CD14-positive monocyte (primary cell): ENCODE measurements around the gene ARVCF. TPM values are rescaled to one million over a fixed set of nuclear protein-coding genes. Genes with fewer than 3 reads are reported as not detected.
A peak's percentile ranks its signal among the peaks of the same experiment; 100 is the strongest.

Source experiments
- DNase-seq, 3 donors: peaks; one replicate each; pipeline ENCODE4 v3.0.0-alpha.2; 2011 to 2022
- H2AFZ ChIP-seq: 2 replicates; pipeline ENCODE4 v1.6.0; 2012; ENCODE audit warnings: mild to moderate bottlenecking, low read depth, low read length, inconsistent platforms; ENCODE audit not compliant: insufficient read depth, poor library complexity, severe bottlenecking
- H3K27ac ChIP-seq, 2 donors: 1 replicate in 1 of 2; 2 replicates in 1 of 2; pipeline ENCODE4 v1.5.1; 2012 to 2013; ENCODE audit warnings: low read length in 2 of 2, control low read depth in 1 of 2, inconsistent platforms in 1 of 2, low read depth in 1 of 2, mild to moderate bottlenecking in 1 of 2
- H3K27me3 ChIP-seq, 2 donors: one replicate each; pipeline versions ENCODE4 v1.6.0 to v1.6.1; 2011 to 2013; ENCODE audit warnings: low read length in 2 of 2; ENCODE audit not compliant: control insufficient read depth in 2 of 2, insufficient read depth in 2 of 2
- H3K36me3 ChIP-seq, 2 donors: replicated peaks in 1 of 2; 1 replicate in 1 of 2; 2 replicates in 1 of 2; pipeline versions ENCODE4 v1.5.1 to v1.6.1; 2012 to 2013; ENCODE audit warnings: low read length in 2 of 2, control low read depth in 1 of 2, inconsistent platforms in 1 of 2, mild to moderate bottlenecking in 1 of 2; ENCODE audit not compliant: insufficient read depth in 2 of 2, control insufficient read depth in 1 of 2
- H3K4me1 ChIP-seq, 2 donors: 1 replicate in 1 of 2; 2 replicates in 1 of 2; pipeline versions ENCODE4 v1.5.1 to v1.6.1; 2012 to 2013; ENCODE audit warnings: low read length in 2 of 2, control low read depth in 1 of 2, inconsistent platforms in 1 of 2, mild to moderate bottlenecking in 1 of 2, moderate library complexity in 1 of 2; ENCODE audit not compliant: insufficient read depth in 2 of 2, control insufficient read depth in 1 of 2
- H3K4me2 ChIP-seq: replicated peaks from 2 replicates; pipeline ENCODE3; 2012; ENCODE audit warnings: low read length, moderate library complexity, mild to moderate bottlenecking; ENCODE audit not compliant: poor library complexity, severe bottlenecking; ENCODE audit errors: extremely low read depth
- H3K4me3 ChIP-seq, 3 experiments: fragments of 200-600 bp in 1 of 3; sonication (generic) in 1 of 3; replicated peaks in 1 of 3; 1 replicate in 2 of 3; 2 replicates in 1 of 3; pipeline ENCODE4 v1.5.1; 2011 to 2013; ENCODE audit warnings: low read length in 3 of 3, mild to moderate bottlenecking in 3 of 3, control low read depth in 2 of 3, low read depth in 2 of 3, inconsistent platforms in 1 of 3, moderate library complexity in 1 of 3
- H3K79me2 ChIP-seq: 2 replicates; pipeline ENCODE4 v1.6.0; 2012; ENCODE audit warnings: mild to moderate bottlenecking, control low read depth, inconsistent platforms, low read length, moderate library complexity; ENCODE audit not compliant: insufficient read depth
- H3K9ac ChIP-seq: 2 replicates; pipeline ENCODE4 v1.6.0; 2017; ENCODE audit warnings: low read length, mild to moderate bottlenecking; ENCODE audit not compliant: insufficient read depth, poor library complexity, severe bottlenecking
- H3K9me3 ChIP-seq, 2 donors: replicated peaks in 1 of 2; 1 replicate in 1 of 2; 2 replicates in 1 of 2; pipeline versions ENCODE4 v1.5.1 to v1.6.1; 2012 to 2013; ENCODE audit warnings: low read length in 2 of 2, control low read depth in 1 of 2; ENCODE audit not compliant: control insufficient read depth in 1 of 2, insufficient read depth in 1 of 2
- H4K20me1 ChIP-seq: 2 replicates; pipeline ENCODE4 v1.6.0; 2012; ENCODE audit warnings: mild to moderate bottlenecking, low read length, control low read depth, moderate library complexity; ENCODE audit not compliant: insufficient read depth
- H3K27ac Mint-ChIP-seq, 7 donors: one replicate each; pipeline ENCODE4 v1.8.0; 2020; ENCODE audit warnings: mild to moderate bottlenecking in 7 of 7, mixed read lengths in 7 of 7, moderate library complexity in 6 of 7, inconsistent platforms in 2 of 7
- H3K27me3 Mint-ChIP-seq, 3 donors: one replicate each; pipeline ENCODE4 v1.8.0; 2021 to 2022; ENCODE audit warnings: low read depth in 3 of 3, mild to moderate bottlenecking in 3 of 3, mixed read lengths in 3 of 3, moderate library complexity in 3 of 3, inconsistent platforms in 1 of 3
- H3K36me3 Mint-ChIP-seq, 2 donors: one replicate each; pipeline ENCODE4 v1.8.0; 2020; ENCODE audit warnings: mixed read lengths in 2 of 2, inconsistent platforms in 1 of 2, mild to moderate bottlenecking in 1 of 2
- H3K4me1 Mint-ChIP-seq: one replicate; pipeline ENCODE4 v1.8.0; 2020; ENCODE audit warnings: mild to moderate bottlenecking, mixed read lengths
- H3K4me3 Mint-ChIP-seq, 2 donors: one replicate each; pipeline ENCODE4 v1.8.0; 2020; ENCODE audit warnings: mild to moderate bottlenecking in 2 of 2, mixed read lengths in 2 of 2, moderate library complexity in 1 of 2
- H3K9me3 Mint-ChIP-seq, 7 donors: one replicate each; pipeline ENCODE4 v1.8.0; 2020 to 2022; ENCODE audit warnings: mixed read lengths in 7 of 7, mild to moderate bottlenecking in 6 of 7, moderate library complexity in 6 of 7, inconsistent platforms in 2 of 7
- CTCF ChIP-seq: fragments of 200-600 bp; IDR thresholded peaks from one replicate; pipeline ENCODE4 v1.8.0; 2022; ENCODE audit warnings: antibody characterized with exemption, mild to moderate bottlenecking
- WGBS: methylation state at CpG from one replicate; pipeline ENCODE4 v1.1.5; 2013; ENCODE audit warnings: missing lambda C conversion rate; ENCODE audit not compliant: insufficient coverage; 5-methylcytosine and 5-hydroxymethylcytosine counted together
- intact Hi-C, 2 donors: fragments of 100-400 bp; cut with micrococcal nuclease; formaldehyde crosslinking; loops; one replicate each; pipeline versions ENCODE4 v1.15.0 to v1.15.1; 2023
- polyA plus RNA-seq, 3 donors: library from polyadenylated mRNA; depleted of rRNA in 1 of 3; unstranded in 2 of 3; stranded (reverse) in 1 of 3; fragments of 300-500 nt in 2 of 3; fragments of >200 nt in 1 of 3; fragmentation: Illumina TruSeq in 2 of 3; gene quantifications; 1 replicate in 2 of 3; 2 replicates in 1 of 3; pipeline ENCODE4 v1.2.3, GENCODE V29; 2012 to 2021

ARVCF gene
- polyA plus RNA-seq, 3 donors = 0.31 to 2.6 (median 0.44) TPM

GRCh38 chr22:19941365-19942082 is 75.1 kb downstream of the ARVCF start, which contains the start of the genes COMT and TXNRD2:
COMT (plus strand) TSS chr22:19941772; CDS start chr22:19962527, 20,755 bp downstream.
TXNRD2 (minus strand) TSS chr22:19941818; CDS start chr22:19941803, 15 bp downstream.
- peak within 1 kb of the TSS; percentile 78 to 94 for H3K27ac ChIP-seq
- Mint-ChIP-seq H3K9me3 (peaks cover 0 to 1% (median 0%) of the 10 kb centered on the region in 7 donors), H3K4me1 (peaks cover 75% of the 10 kb centered on the region), H3K27ac (peak within 1 kb of the TSS; percentile 90 to 96 (median 93)), H3K27me3 (peaks cover 0 to 2% (median under 1%) of the 10 kb centered on the region in 3 donors), H3K36me3 (peaks cover 8 to 11% of the 10 kb centered on the region in 2 donors), H3K4me3 (peak within 1 kb of the TSS; percentile 94 to 96)
- under 1% methylated on average over 62 of the region's 63 CpGs for WGBS
- no peaks in the 10 kb centered on the region for H3K27me3 ChIP-seq
- H2AFZ ChIP-seq = peak within 1 kb of the TSS; percentile 96
- H3K4me2 ChIP-seq = peak within 1 kb of the TSS; percentile 98
- no peaks in the 10 kb centered on the region for H3K36me3 ChIP-seq
- H3K4me1 ChIP-seq = peaks cover 62 to 71% of the 10 kb centered on the region in 2 donors
- no peaks in the 10 kb centered on the region for H3K9me3 ChIP-seq
- intact Hi-C loops = no loop called here
- DNase-seq = peak; percentile 49 to 60 (median 50)
- no peaks in the 10 kb centered on the region for H4K20me1 ChIP-seq
- peak within 1 kb of the TSS; percentile 97 for H3K9ac ChIP-seq
- peak within 1 kb of the TSS; percentile 73 to 96 (median 86) for H3K4me3 ChIP-seq
- TF ChIP-seq CTCF = no peak
- H3K79me2 ChIP-seq = peaks cover 80% of the 10 kb centered on the region

DNA sequence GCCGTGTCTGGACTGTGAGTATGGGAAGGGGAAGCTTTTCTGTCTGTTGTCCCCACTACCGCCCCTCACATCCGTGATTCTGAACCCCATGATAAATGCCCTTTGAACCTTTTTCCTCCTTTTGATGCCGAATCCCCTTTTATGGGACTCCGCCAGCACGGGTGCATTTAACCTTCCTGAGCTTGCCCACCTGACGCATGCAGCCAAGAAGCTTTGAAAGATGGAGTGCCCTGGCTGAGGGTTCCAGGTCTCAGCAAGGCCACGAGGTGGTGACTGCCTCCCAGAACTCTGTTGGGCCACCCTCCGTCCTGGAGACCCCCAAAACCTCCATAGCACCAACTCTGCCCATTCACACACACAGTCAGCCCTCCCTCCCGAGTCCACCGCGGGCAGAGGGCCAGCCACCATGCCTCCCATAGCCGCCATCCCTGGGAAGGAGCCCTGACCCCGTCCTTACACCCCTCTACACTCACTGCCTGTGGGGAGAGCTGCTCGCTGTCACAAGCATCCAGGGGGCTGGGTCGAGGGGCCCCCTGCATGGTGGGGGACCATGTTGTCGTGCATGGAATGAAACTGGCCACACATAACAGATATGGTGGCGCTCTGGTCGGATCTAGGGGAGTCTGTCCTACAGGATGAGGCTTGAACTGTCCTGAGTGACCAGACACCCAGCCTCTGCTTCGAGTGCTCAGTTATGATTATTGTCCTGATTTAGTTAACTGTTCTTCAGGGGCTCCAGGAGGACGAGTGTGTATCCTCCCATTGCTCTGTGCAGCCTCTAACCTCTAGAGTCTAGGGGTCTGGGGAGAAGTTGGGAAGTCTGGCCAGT is 75.9 kb downstream of the ARVCF start:
- peaks cover 58 to 71% of the 10 kb centered on the region in 2 donors for H3K4me1 ChIP-seq
- peaks cover under 1 to 5% of the 10 kb centered on the region in 2 donors for H3K9me3 ChIP-seq
- WGBS = 65% methylated on average over 13 of the region's 21 CpGs
- peak overlapping the region; percentile 73 to 96 (median 86) for H3K4me3 ChIP-seq
- intact Hi-C loops = no loop called here
- H3K9me3 Mint-ChIP-seq = peaks cover under 1 to 9% (median 3%) of the 10 kb centered on the region in 7 donors
- no peak for TF ChIP-seq CTCF
- H3K79me2 ChIP-seq = peaks cover 80% of the 10 kb centered on the region
- peak overlapping the region; percentile 98 for H3K4me2 ChIP-seq
- no peaks in the 10 kb centered on the region for H3K27me3 ChIP-seq
- H3K4me3 Mint-ChIP-seq = peak overlapping the region; percentile 94 to 96
- no peaks in the 10 kb centered on the region for H4K20me1 ChIP-seq
- peak overlapping the region; percentile 13 to 96 (median 93) for H3K27ac Mint-ChIP-seq
- peaks cover 14 to 18% of the 10 kb centered on the region in 2 donors for H3K36me3 Mint-ChIP-seq
- H3K4me1 Mint-ChIP-seq = peaks cover 70% of the 10 kb centered on the region
- peak overlapping the region; percentile 97 for H3K9ac ChIP-seq
- H3K36me3 ChIP-seq = no peaks in the 10 kb centered on the region
- no peak for DNase-seq
- peaks cover 0 to 2% (median 1%) of the 10 kb centered on the region in 3 donors for H3K27me3 Mint-ChIP-seq
- H3K27ac ChIP-seq = peak overlapping the region; percentile 65 to 94
- H2AFZ ChIP-seq = peak overlapping the region; percentile 96
